IPS-11a (cell line): ENCODE data around the gene ZNF205.
A peak's percentile ranks its signal among the peaks of the same experiment; 100 is the strongest.
"Not testable (repeated sequence)": the region's sequence is repeated elsewhere in the genome, so short reads cannot be mapped to it uniquely, and the experiment has no call there.

Experiments used
- H3K4me3 ChIP-seq: one replicate; pipeline ENCODE4 v1.5.1; 2013; ENCODE audit warnings: low read depth, low read length, control low read depth

ZNF205 gene

GRCh38 chr16:3112058-3112880 is at the start of gene ZNF205:
Gene ZNF205 (plus strand): TSS chr16:3112586. CDS start chr16:3113431, 845 bp downstream.
- peak within 1 kb of the TSS; percentile 65 for H3K4me3 ChIP-seq

- no peak overlapping the region for H3K4me3 ChIP-seq
Measured at GRCh38 chr16:3063625-3064386, 48.6 kb upstream of the ZNF205 start.

GRCh38 chr16:3065069-3065741 is 47.2 kb upstream of the ZNF205 start, which contains the start of gene IL32:
Gene IL32 (plus strand): TSS chr16:3065640. CDS start chr16:3065812, 172 bp downstream.
- no peak within 1 kb of the TSS for H3K4me3 ChIP-seq

GRCh38 chr16:3065742-3066439 is 46.5 kb upstream of the ZNF205 start:
- H3K4me3 ChIP-seq = no peak overlapping the region

GRCh38 chr16:3066440-3066748 is 46.0 kb upstream of the ZNF205 start:
- H3K4me3 ChIP-seq = no peak overlapping the region

GRCh38 chr16:3068487-3068886 is 43.9 kb upstream of the ZNF205 start:
- H3K4me3 ChIP-seq = no peak overlapping the region

- H3K4me3 ChIP-seq = not testable (repeated sequence)
Measured at GRCh38 chr16:3069146-3069545, 43.2 kb upstream of the ZNF205 start.

- H3K4me3 ChIP-seq = no peak overlapping the region
Measured at GRCh38 chr16:3070608-3071111, 41.7 kb upstream of the ZNF205 start.

GRCh38 chr16:3071655-3072054 is 40.7 kb upstream of the ZNF205 start:
- H3K4me3 ChIP-seq = no peak overlapping the region

GRCh38 chr16:3072148-3072547 is 40.2 kb upstream of the ZNF205 start:
- not testable (repeated sequence) for H3K4me3 ChIP-seq

- H3K4me3 ChIP-seq = not testable (repeated sequence)
Measured at GRCh38 chr16:3072576-3073263, 39.7 kb upstream of the ZNF205 start.

- no peak overlapping the region for H3K4me3 ChIP-seq
Measured at GRCh38 chr16:3073448-3073847, 38.9 kb upstream of the ZNF205 start.

GRCh38 chr16:3074860-3075522 is 37.4 kb upstream of the ZNF205 start:
- H3K4me3 ChIP-seq = no peak overlapping the region

GRCh38 chr16:3075523-3075915 is 36.9 kb upstream of the ZNF205 start:
- H3K4me3 ChIP-seq = no peak overlapping the region

GRCh38 chr16:3075946-3076345 is 36.4 kb upstream of the ZNF205 start:
- H3K4me3 ChIP-seq = not testable (repeated sequence)

GRCh38 chr16:3076577-3076976 is 35.8 kb upstream of the ZNF205 start:
- H3K4me3 ChIP-seq = no peak overlapping the region

GRCh38 chr16:3080024-3080423 is 32.4 kb upstream of the ZNF205 start:
- no peak overlapping the region for H3K4me3 ChIP-seq

GRCh38 chr16:3081957-3082356 is 30.4 kb upstream of the ZNF205 start:
- not testable (repeated sequence) for H3K4me3 ChIP-seq

- not testable (repeated sequence) for H3K4me3 ChIP-seq
Measured at GRCh38 chr16:3083408-3083807, 29.0 kb upstream of the ZNF205 start.

GRCh38 chr16:3084491-3084890 is 27.9 kb upstream of the ZNF205 start:
- no peak overlapping the region for H3K4me3 ChIP-seq
